ENCODE measurements around the gene OR51M1. TPM values are rescaled to one million over a fixed set of nuclear protein-coding genes. Genes with fewer than 3 reads are reported as not detected.
A peak's percentile ranks its signal among the peaks of the same experiment; 100 is the strongest.

The OR51M1 gene
- total and polyA plus RNA-seq, 9 of the 15 experiments (the other 6 are each of a cell fraction or from before 2014, with no cell fraction given), result 0.01 to 0.18 (median 0.04) TPM; not detected in 6

GRCh38 chr11:5367448-5368074 lies 16.1 kb upstream of the OR51M1 start:
- H3K9me1 ChIP-seq (ENCODE audit: control insufficient read depth, insufficient read depth, low read length), result no peaks in the 10 kb centered on the region
- H3K79me2 ChIP-seq (ENCODE audit: control insufficient read depth, insufficient read depth, low read length), result peaks cover 92% of the 10 kb centered on the region
- no peaks in the 10 kb centered on the region for H3K27me3 ChIP-seq (ENCODE audit: control insufficient read depth in 2 of 2, insufficient read depth in 2 of 2, low read length in 2 of 2)
- H3K27ac ChIP-seq (ENCODE audit: extremely low read depth, low read depth, low read length), result no peak overlapping the region
- no peak overlapping the region for H2AFZ ChIP-seq (ENCODE audit: low read depth, low read length)
- H3K9me3 ChIP-seq (replicated peaks; ENCODE audit: control insufficient read depth, insufficient read depth, low read depth, low read length), result no peaks in the 10 kb centered on the region
- intact Hi-C loops (cut with micrococcal nuclease), result loop anchor here (5.0 kb wide), 1 partner anchor 245 kb away; no protein-coding TSS in a partner anchor
- ATAC-seq (no peak), DNase-seq (ENCODE audit: extremely low read depth in 1 of 4, low spot score in 3 of 4) (no peak), FAIRE-seq (no peak)
- no peak overlapping the region for H3K4me3 ChIP-seq
- WGBS (ENCODE audit: insufficient coverage, low coverage, missing lambda C conversion rate), result 83% methylated on average over 2 of the region's 2 CpGs
- H3K4me1 ChIP-seq (replicated peaks in 1 of 2; ENCODE audit: control insufficient read depth in 2 of 2, insufficient read depth in 2 of 2, low read length in 2 of 2), result peaks cover under 1 to 34% of the 10 kb centered on the region in 2 experiments; a peak in 3 of 5 replicates
- in situ Hi-C loops (cut with MboI), result no loop called here
- BruUV-seq (replicated peaks), result no TSS peak
- no peaks in the 10 kb centered on the region for H4K20me1 ChIP-seq (replicated peaks; ENCODE audit: control insufficient read depth, insufficient read depth, low read length)
- POLR2A ChIA-PET, result no interaction called here
- H3K4me2 ChIP-seq (ENCODE audit: insufficient read depth, low read length), result no peak overlapping the region
- no peak overlapping the region for H3K9ac ChIP-seq (ENCODE audit: insufficient read depth in 1 of 2, low read depth in 2 of 2, low read length in 2 of 2)
- H3K36me3 ChIP-seq (ENCODE audit: control insufficient read depth, insufficient read depth, low read length), result peaks cover 63% of the 10 kb centered on the region
- CTCF ChIA-PET (ENCODE audit: low intra/inter-chr PET ratio), result no interaction called here
- TF ChIP-seq ZNF668 (CRISPR knock-in tag; IDR thresholded peaks at IDR 0.05) (peak; percentile 90), GABPA (tag; conservative IDR thresholded peaks at IDR 0.05; ENCODE audit: low read depth) (no peak), SMAD4 (CRISPR knock-in tag; conservative IDR thresholded peaks at IDR 0.05) (peak; percentile 72), SAFB2 (IDR thresholded peaks at IDR 0.05; ENCODE audit: borderline replicate concordance, low read depth, low read length, severe bottlenecking) (no peak), ZNF395 (CRISPR knock-in tag; IDR thresholded peaks at IDR 0.05) (peak; percentile 39; the same call in 1 of the 2 replicates), EP400 (IDR thresholded peaks at IDR 0.05) (no peak), ZNF175 (CRISPR knock-in tag; IDR thresholded peaks at IDR 0.05; ENCODE audit: low read depth) (no peak), ZBTB49 (CRISPR knock-in tag; IDR thresholded peaks at IDR 0.05; ENCODE audit: borderline replicate concordance) (no peak), IRF1 (CRISPR knock-in tag; IDR thresholded peaks at IDR 0.05; ENCODE audit: borderline replicate concordance) (no peak), SMAD2 (IDR thresholded peaks at IDR 0.05; ENCODE audit: low read depth, low read length) (no peak), FUS (optimal IDR thresholded peaks at IDR 0.05; ENCODE audit: low read depth, low read length) (no peak), SIX5 (IDR thresholded peaks at IDR 0.05; ENCODE audit: borderline replicate concordance in 1 of 2, insufficient read depth in 1 of 2, low read depth in 1 of 2, low read length in 2 of 2) (no peak), HDAC6 (IDR thresholded peaks at IDR 0.05; ENCODE audit: low read depth, low read length) (no peak), MECOM (CRISPR knock-in tag; IDR thresholded peaks at IDR 0.05) (peak; percentile 60; the same call in 1 of the 2 replicates), POLR3A (IDR thresholded peaks at IDR 0.05; ENCODE audit: borderline replicate concordance, extremely low read depth, insufficient read depth, insufficient read length) (no peak)

All from K562 (cell line).